ENCODE results near the gene PPIE. TPM values are rescaled to one million over a fixed set of nuclear protein-coding genes. Genes with fewer than 3 reads are reported as not detected.

The PPIE gene
- polyA plus RNA-seq, 1 donor (not counting 4 experiments of a cell fraction or from before 2014, with no cell fraction given): 60.6 TPM

GRCh38 chr1:39704757-39705156, 33.9 kb upstream of the PPIE start:
- H3K27me3 ChIP-seq (ENCODE audit: control insufficient read depth, extremely low read depth, insufficient read depth, low read length): peaks cover 9% of the 10 kb centered on the region
- no peak overlapping the region for H2AFZ ChIP-seq (ENCODE audit: control insufficient read depth, low read length)
- H3K27ac ChIP-seq (ENCODE audit: control insufficient read depth, insufficient read depth, low read length): no peak overlapping the region
- H3K36me3 ChIP-seq (ENCODE audit: control insufficient read depth in 2 of 2, extremely low read depth in 1 of 2, insufficient read depth in 2 of 2, low read length in 2 of 2): no peaks in the 10 kb centered on the region
- H4K20me1 ChIP-seq (ENCODE audit: control insufficient read depth, extremely low read depth, insufficient read depth, low read length): no peaks in the 10 kb centered on the region
- dilution Hi-C loops (cut with MboI; ENCODE audit: extremely low pct_ligation_motif_present, low sequenced_read_pairs): no loop called here
- DNase-seq (ENCODE audit: low read depth, low spot score) (no peak), FAIRE-seq (no peak)
- no peaks in the 10 kb centered on the region for H3K79me2 ChIP-seq (ENCODE audit: control insufficient read depth, insufficient read depth, low read length)
- no peak overlapping the region for H3K4me3 ChIP-seq (ENCODE audit: control insufficient read depth in 2 of 3, extremely low read depth in 1 of 3, insufficient read depth in 2 of 3, low read depth in 1 of 3, low read length in 3 of 3)
- no peak for TF ChIP-seq EZH2 (IDR thresholded peaks at IDR 0.05; ENCODE audit: low read length)
- no peak for TF ChIP-seq CTCF (optimal IDR thresholded peaks at IDR 0.05 in 1 of 3, IDR thresholded peaks at IDR 0.05 in 1 of 3, conservative IDR thresholded peaks at IDR 0.05 in 1 of 3; ENCODE audit: extremely low read depth in 1 of 3, insufficient read depth in 2 of 3, low read length in 3 of 3)
- H3K9ac ChIP-seq (ENCODE audit: control insufficient read depth, extremely low read depth, insufficient read depth, low read length): no peak overlapping the region
- H3K4me2 ChIP-seq (ENCODE audit: control insufficient read depth, extremely low read depth, insufficient read depth, low read depth, low read length): no peak overlapping the region
- no peaks in the 10 kb centered on the region for H3K9me1 ChIP-seq (ENCODE audit: control insufficient read depth, extremely low read depth, insufficient read depth, low read length)
- H3K4me1 ChIP-seq (ENCODE audit: control insufficient read depth, extremely low read depth, insufficient read depth, low read length): peaks cover 3% of the 10 kb centered on the region
- H3K9me3 ChIP-seq (ENCODE audit: control insufficient read depth, low read depth, low read length): no peaks in the 10 kb centered on the region

GRCh38 chr1:39707506-39707905, 31.2 kb upstream of the PPIE start:
- FAIRE-seq (no peak), DNase-seq (ENCODE audit: low read depth, low spot score) (no peak)
- Histone ChIP-seq H3K9me3 (ENCODE audit: control insufficient read depth, low read depth, low read length) (no peaks in the 10 kb centered on the region), H3K27ac (ENCODE audit: control insufficient read depth, insufficient read depth, low read length) (no peak overlapping the region), H3K27me3 (ENCODE audit: control insufficient read depth, extremely low read depth, insufficient read depth, low read length) (no peaks in the 10 kb centered on the region), H4K20me1 (ENCODE audit: control insufficient read depth, extremely low read depth, insufficient read depth, low read length) (no peaks in the 10 kb centered on the region), H3K9me1 (ENCODE audit: control insufficient read depth, extremely low read depth, insufficient read depth, low read length) (no peaks in the 10 kb centered on the region), H3K9ac (ENCODE audit: control insufficient read depth, extremely low read depth, insufficient read depth, low read length) (no peak overlapping the region), H3K4me3 (ENCODE audit: control insufficient read depth in 2 of 3, extremely low read depth in 1 of 3, insufficient read depth in 2 of 3, low read depth in 1 of 3, low read length in 3 of 3) (no peak overlapping the region), H3K79me2 (ENCODE audit: control insufficient read depth, insufficient read depth, low read length) (no peaks in the 10 kb centered on the region), H3K4me2 (ENCODE audit: control insufficient read depth, extremely low read depth, insufficient read depth, low read depth, low read length) (no peak overlapping the region), H3K36me3 (ENCODE audit: control insufficient read depth in 2 of 2, extremely low read depth in 1 of 2, insufficient read depth in 2 of 2, low read length in 2 of 2) (no peaks in the 10 kb centered on the region), H3K4me1 (ENCODE audit: control insufficient read depth, extremely low read depth, insufficient read depth, low read length) (no peaks in the 10 kb centered on the region), H2AFZ (ENCODE audit: control insufficient read depth, low read length) (no peak overlapping the region)
- dilution Hi-C loops (cut with MboI; ENCODE audit: extremely low pct_ligation_motif_present, low sequenced_read_pairs): no loop called here
- TF ChIP-seq CTCF (optimal IDR thresholded peaks at IDR 0.05 in 1 of 3, IDR thresholded peaks at IDR 0.05 in 1 of 3, conservative IDR thresholded peaks at IDR 0.05 in 1 of 3; ENCODE audit: extremely low read depth in 1 of 3, insufficient read depth in 2 of 3, low read length in 3 of 3) (no peak), EZH2 (IDR thresholded peaks at IDR 0.05; ENCODE audit: low read length) (no peak)
